ENCODE results near the gene NDUFS6.

NDUFS6 gene

GRCh38 chr5:1761453-1761755 is 39.8 kb upstream of the NDUFS6 start:
- H3K4me2 ChIP-seq (ENCODE audit: low read length) = no peak overlapping the region
- no peak for DNase-seq
- no peak overlapping the region for H2BK12ac ChIP-seq (ENCODE audit: low read length)
- H3K4me1 ChIP-seq (ENCODE audit: control insufficient read depth in 1 of 2, insufficient read depth in 2 of 2, low read length in 2 of 2) = no peaks in the 10 kb centered on the region
- H3K27me3 ChIP-seq (ENCODE audit: insufficient read depth, low read length) = no peaks in the 10 kb centered on the region
- H3K79me1 ChIP-seq (ENCODE audit: low read length) = no peaks in the 10 kb centered on the region
- no peak overlapping the region for H4K8ac ChIP-seq (ENCODE audit: low read depth, low read length)
- H4K12ac ChIP-seq (ENCODE audit: low read depth, low read length) = no peak overlapping the region
- no peaks in the 10 kb centered on the region for H3K36me3 ChIP-seq (ENCODE audit: control insufficient read depth in 1 of 2, insufficient read depth in 2 of 2, low read length in 2 of 2)
- no peak overlapping the region for H2BK120ac ChIP-seq (ENCODE audit: insufficient read depth, low read length, poor library complexity)
- no peak overlapping the region for H3K4ac ChIP-seq (ENCODE audit: low read depth, low read length)
- H2AFZ ChIP-seq (ENCODE audit: insufficient read depth, low read length, poor library complexity) = no peak overlapping the region
- no peak overlapping the region for H3K27ac ChIP-seq (ENCODE audit: low read depth, low read length)
- peaks cover under 1% of the 10 kb centered on the region for H3K9me3 ChIP-seq (ENCODE audit: insufficient read depth, low read depth, low read length)
- no peak overlapping the region for H3K4me3 ChIP-seq (ENCODE audit: low read depth, low read length)
- H3K23ac ChIP-seq (ENCODE audit: low read length) = no peak overlapping the region
- no peak overlapping the region for H3K9ac ChIP-seq (ENCODE audit: low read length)
- no peak overlapping the region for H3K18ac ChIP-seq (ENCODE audit: low read length)
- no peaks in the 10 kb centered on the region for H3K79me2 ChIP-seq (ENCODE audit: control insufficient read depth, insufficient read depth, low read length, poor library complexity)
- H2AK5ac ChIP-seq (ENCODE audit: low read length) = no peak overlapping the region
- H3K14ac ChIP-seq (ENCODE audit: low read length) = no peak overlapping the region
- no peak overlapping the region for H4K91ac ChIP-seq (ENCODE audit: low read depth, low read length)
- H2BK5ac ChIP-seq (ENCODE audit: low read depth, low read length, poor library complexity) = no peak overlapping the region
- WGBS (ENCODE audit: extremely low coverage, insufficient coverage, insufficient read length) = no CpG with 5 or more reads among the region's 11 CpGs

DNA sequence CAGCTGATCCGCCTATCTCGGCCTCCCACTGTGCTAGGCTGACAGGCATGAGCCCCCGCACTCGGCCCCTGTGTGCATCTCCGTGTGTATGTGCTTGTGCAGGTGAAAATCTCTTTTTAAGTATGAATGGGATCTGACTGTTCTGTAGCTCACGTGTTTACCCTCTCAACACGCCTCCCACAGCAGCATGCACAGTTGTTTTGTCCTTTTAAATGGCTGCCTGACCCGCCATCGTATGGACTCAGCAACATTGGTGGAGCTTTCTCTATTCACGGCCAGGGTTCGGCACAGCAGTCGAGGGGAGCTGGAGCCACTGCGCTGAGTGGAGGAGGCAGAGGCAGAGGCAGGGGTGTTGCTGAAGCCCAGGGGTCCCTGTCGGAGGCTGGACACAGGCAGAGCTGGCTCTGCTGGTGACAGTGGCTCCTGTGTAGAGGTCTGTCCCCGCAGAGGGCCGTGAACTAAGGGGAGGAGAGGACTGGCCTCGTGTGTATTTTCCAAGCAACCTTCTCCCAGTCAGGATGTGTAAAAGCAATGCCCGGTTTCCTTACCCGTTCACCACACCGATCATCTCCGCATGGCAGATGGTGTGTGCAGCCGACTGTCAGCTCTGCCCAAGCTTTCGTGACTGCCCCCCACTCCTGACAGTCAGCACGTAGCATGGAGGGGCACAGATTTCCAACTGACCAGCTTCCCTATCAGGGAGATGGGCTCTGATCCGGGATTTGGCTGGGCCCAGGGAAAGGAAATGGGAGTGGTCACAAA is 38.9 kb upstream of the NDUFS6 start:
- Histone ChIP-seq H4K8ac (ENCODE audit: low read depth, low read length) (no peak overlapping the region), H2AK5ac (ENCODE audit: low read length) (no peak overlapping the region), H3K9ac (ENCODE audit: low read length) (no peak overlapping the region), H3K36me3 (ENCODE audit: control insufficient read depth in 1 of 2, insufficient read depth in 2 of 2, low read length in 2 of 2) (no peaks in the 10 kb centered on the region), H2BK120ac (ENCODE audit: insufficient read depth, low read length, poor library complexity) (no peak overlapping the region), H3K27me3 (ENCODE audit: insufficient read depth, low read length) (no peaks in the 10 kb centered on the region), H3K4me3 (ENCODE audit: low read depth, low read length) (no peak overlapping the region), H3K9me3 (ENCODE audit: insufficient read depth, low read depth, low read length) (peaks cover 2% of the 10 kb centered on the region), H3K18ac (ENCODE audit: low read length) (no peak overlapping the region), H2BK5ac (ENCODE audit: low read depth, low read length, poor library complexity) (no peak overlapping the region), H4K12ac (ENCODE audit: low read depth, low read length) (no peak overlapping the region), H3K4me2 (ENCODE audit: low read length) (no peak overlapping the region), H3K23ac (ENCODE audit: low read length) (no peak overlapping the region), H3K4me1 (ENCODE audit: control insufficient read depth in 1 of 2, insufficient read depth in 2 of 2, low read length in 2 of 2) (no peaks in the 10 kb centered on the region), H2BK12ac (ENCODE audit: low read length) (no peak overlapping the region), H3K14ac (ENCODE audit: low read length) (no peak overlapping the region), H3K79me1 (ENCODE audit: low read length) (no peaks in the 10 kb centered on the region), H2AFZ (ENCODE audit: insufficient read depth, low read length, poor library complexity) (no peak overlapping the region), H3K4ac (ENCODE audit: low read depth, low read length) (no peak overlapping the region), H3K79me2 (ENCODE audit: control insufficient read depth, insufficient read depth, low read length, poor library complexity) (no peaks in the 10 kb centered on the region), H4K91ac (ENCODE audit: low read depth, low read length) (no peak overlapping the region), H3K27ac (ENCODE audit: low read depth, low read length) (no peak overlapping the region)
- no CpG with 5 or more reads among the region's 25 CpGs for WGBS (ENCODE audit: extremely low coverage, insufficient coverage, insufficient read length)
- DNase-seq = no peak

DNA sequence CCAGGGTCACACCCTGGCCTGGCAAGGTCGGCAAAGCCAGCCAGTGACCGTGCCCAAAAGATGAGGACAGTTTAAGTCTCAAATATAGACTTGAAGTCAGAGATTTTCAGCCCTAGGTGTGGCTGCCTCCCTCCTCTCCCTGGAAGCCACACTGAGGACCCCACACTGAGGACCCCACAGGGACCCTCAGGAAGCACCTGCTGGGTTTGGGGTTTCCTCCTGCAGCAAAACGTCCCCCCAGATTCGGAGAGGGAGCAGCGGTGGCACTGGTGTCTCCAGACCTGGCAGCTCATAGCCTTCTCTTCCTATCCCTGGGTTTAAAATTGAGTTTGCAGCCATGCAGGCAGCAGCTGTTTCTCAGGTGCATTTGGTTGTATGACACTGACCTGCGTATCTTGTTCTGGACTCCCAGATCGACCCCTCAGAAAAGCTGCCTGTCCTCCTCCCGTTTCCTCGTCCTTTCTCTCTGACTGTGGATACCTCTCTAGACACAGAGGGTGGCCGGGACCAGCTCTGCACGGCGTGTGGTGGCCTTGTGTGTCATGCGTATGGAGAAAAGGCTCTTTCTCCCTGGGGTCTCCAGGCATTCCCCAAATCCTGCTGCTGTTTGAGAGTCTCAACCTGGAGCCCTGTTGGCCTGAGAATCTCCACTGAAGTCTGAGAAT is 38.2 kb upstream of the NDUFS6 start:
- peaks cover 2% of the 10 kb centered on the region for H3K9me3 ChIP-seq (ENCODE audit: insufficient read depth, low read depth, low read length)

DNA sequence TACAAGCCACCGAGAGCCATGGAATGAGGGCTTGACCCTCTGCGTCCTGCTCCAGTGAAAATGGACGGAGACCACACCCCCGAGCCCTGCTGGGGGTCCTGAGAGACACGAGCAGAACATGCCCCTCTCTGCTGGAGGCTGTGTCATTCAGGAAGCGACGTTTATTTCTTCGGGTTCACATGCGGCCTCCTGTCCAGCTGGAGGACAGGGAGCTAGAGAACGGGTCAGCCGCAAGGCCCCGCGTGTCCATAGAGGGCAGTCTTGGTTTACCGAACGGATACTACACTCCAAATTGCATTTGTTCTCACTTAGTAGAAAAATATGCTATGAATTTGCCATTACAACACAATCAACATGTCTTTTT is 37.7 kb upstream of the NDUFS6 start:
- WGBS (ENCODE audit: extremely low coverage, insufficient coverage, insufficient read length) = no CpG with 5 or more reads among the region's 15 CpGs
- Histone ChIP-seq H3K18ac (ENCODE audit: low read length) (no peak overlapping the region), H3K79me1 (ENCODE audit: low read length) (no peaks in the 10 kb centered on the region), H2BK120ac (ENCODE audit: insufficient read depth, low read length, poor library complexity) (no peak overlapping the region), H2AFZ (ENCODE audit: insufficient read depth, low read length, poor library complexity) (no peak overlapping the region), H3K4me2 (ENCODE audit: low read length) (no peak overlapping the region), H3K36me3 (ENCODE audit: control insufficient read depth in 1 of 2, insufficient read depth in 2 of 2, low read length in 2 of 2) (no peaks in the 10 kb centered on the region), H2BK12ac (ENCODE audit: low read length) (no peak overlapping the region), H2AK5ac (ENCODE audit: low read length) (no peak overlapping the region), H3K4me1 (ENCODE audit: control insufficient read depth in 1 of 2, insufficient read depth in 2 of 2, low read length in 2 of 2) (no peaks in the 10 kb centered on the region), H3K14ac (ENCODE audit: low read length) (no peak overlapping the region), H3K9me3 (ENCODE audit: insufficient read depth, low read depth, low read length) (peaks cover 2% of the 10 kb centered on the region), H2BK5ac (ENCODE audit: low read depth, low read length, poor library complexity) (no peak overlapping the region), H4K12ac (ENCODE audit: low read depth, low read length) (no peak overlapping the region), H3K9ac (ENCODE audit: low read length) (no peak overlapping the region), H3K4ac (ENCODE audit: low read depth, low read length) (no peak overlapping the region), H3K23ac (ENCODE audit: low read length) (no peak overlapping the region), H3K4me3 (ENCODE audit: low read depth, low read length) (no peak overlapping the region), H4K91ac (ENCODE audit: low read depth, low read length) (no peak overlapping the region), H3K79me2 (ENCODE audit: control insufficient read depth, insufficient read depth, low read length, poor library complexity) (no peaks in the 10 kb centered on the region), H4K8ac (ENCODE audit: low read depth, low read length) (no peak overlapping the region), H3K27me3 (ENCODE audit: insufficient read depth, low read length) (no peaks in the 10 kb centered on the region), H3K27ac (ENCODE audit: low read depth, low read length) (no peak overlapping the region)
- peak; percentile 18 to 69 for DNase-seq

More for the DNA sequence above, 38.2 kb upstream of the NDUFS6 start:
- H4K8ac ChIP-seq (ENCODE audit: low read depth, low read length) = no peak overlapping the region
- H3K4me3 ChIP-seq (ENCODE audit: low read depth, low read length) = no peak overlapping the region
- no peak overlapping the region for H2AFZ ChIP-seq (ENCODE audit: insufficient read depth, low read length, poor library complexity)
- no peaks in the 10 kb centered on the region for H3K27me3 ChIP-seq (ENCODE audit: insufficient read depth, low read length)
- no peak overlapping the region for H3K27ac ChIP-seq (ENCODE audit: low read depth, low read length)
- no peak overlapping the region for H2BK120ac ChIP-seq (ENCODE audit: insufficient read depth, low read length, poor library complexity)
- no CpG with 5 or more reads among the region's 13 CpGs for WGBS (ENCODE audit: extremely low coverage, insufficient coverage, insufficient read length)
- no peaks in the 10 kb centered on the region for H3K79me2 ChIP-seq (ENCODE audit: control insufficient read depth, insufficient read depth, low read length, poor library complexity)
- DNase-seq = no peak
- H3K4me1 ChIP-seq (ENCODE audit: control insufficient read depth in 1 of 2, insufficient read depth in 2 of 2, low read length in 2 of 2) = no peaks in the 10 kb centered on the region
- H4K12ac ChIP-seq (ENCODE audit: low read depth, low read length) = no peak overlapping the region
- no peak overlapping the region for H3K4me2 ChIP-seq (ENCODE audit: low read length)
- no peaks in the 10 kb centered on the region for H3K79me1 ChIP-seq (ENCODE audit: low read length)
- H4K91ac ChIP-seq (ENCODE audit: low read depth, low read length) = no peak overlapping the region
- H3K18ac ChIP-seq (ENCODE audit: low read length) = no peak overlapping the region
- H3K36me3 ChIP-seq (ENCODE audit: control insufficient read depth in 1 of 2, insufficient read depth in 2 of 2, low read length in 2 of 2) = no peaks in the 10 kb centered on the region
- no peak overlapping the region for H2AK5ac ChIP-seq (ENCODE audit: low read length)
- no peak overlapping the region for H3K23ac ChIP-seq (ENCODE audit: low read length)
- H2BK5ac ChIP-seq (ENCODE audit: low read depth, low read length, poor library complexity) = no peak overlapping the region
- H3K4ac ChIP-seq (ENCODE audit: low read depth, low read length) = no peak overlapping the region
- H3K9ac ChIP-seq (ENCODE audit: low read length) = no peak overlapping the region
- H3K14ac ChIP-seq (ENCODE audit: low read length) = no peak overlapping the region
- H2BK12ac ChIP-seq (ENCODE audit: low read length) = no peak overlapping the region
